Measurements from ENCODE around the gene ALPL. TPM values are rescaled to one million over a fixed set of nuclear protein-coding genes. Genes with fewer than 3 reads are reported as not detected.
"Not testable (repeated sequence)": the region's sequence is repeated elsewhere in the genome, so short reads cannot be mapped to it uniquely, and the experiment has no call there.

The ALPL gene
- total and polyA plus RNA-seq, 9 donors = 1.2 to 4.7 (median 3.4) TPM

- Histone ChIP-seq H3K27ac (ENCODE audit: low read length) (no peak overlapping the region), H3K36me3 (ENCODE audit: control insufficient read depth, insufficient read depth, low read length) (no peaks in the 10 kb centered on the region), H3K27me3 (ENCODE audit: control insufficient read depth, insufficient read depth, low read length) (peaks cover 7% of the 10 kb centered on the region), H3K9me3 (replicated peaks; ENCODE audit: control insufficient read depth, low read depth, low read length) (no peaks in the 10 kb centered on the region), H3K4me3 (ENCODE audit: low read length) (no peak overlapping the region), H3K4me1 (ENCODE audit: control insufficient read depth, insufficient read depth, low read length) (peaks cover 5% of the 10 kb centered on the region)
- DNase-seq = no peak
- WGBS (ENCODE audit: insufficient coverage) = no CpG with 5 or more reads among the region's 1 CpG
Measured at GRCh38 chr1:21552715-21553114, 43.5 kb downstream of the ALPL start.

GRCh38 chr1:21553116-21553926, 44.1 kb downstream of the ALPL start:
- Histone ChIP-seq H3K27ac (ENCODE audit: low read length) (no peak overlapping the region), H3K36me3 (ENCODE audit: control insufficient read depth, insufficient read depth, low read length) (no peaks in the 10 kb centered on the region), H3K27me3 (ENCODE audit: control insufficient read depth, insufficient read depth, low read length) (peaks cover 11% of the 10 kb centered on the region), H3K4me1 (ENCODE audit: control insufficient read depth, insufficient read depth, low read length) (peaks cover 5% of the 10 kb centered on the region), H3K9me3 (replicated peaks; ENCODE audit: control insufficient read depth, low read depth, low read length) (no peaks in the 10 kb centered on the region), H3K4me3 (ENCODE audit: low read length) (no peak overlapping the region)
- WGBS (ENCODE audit: insufficient coverage) = 16% methylated on average over 4 of the region's 8 CpGs
- DNase-seq = no peak

- H3K27ac ChIP-seq (ENCODE audit: low read length) = no peak overlapping the region
- no peak overlapping the region for H3K4me3 ChIP-seq (ENCODE audit: low read length)
- H3K27me3 ChIP-seq (ENCODE audit: control insufficient read depth, insufficient read depth, low read length) = peaks cover 12% of the 10 kb centered on the region
- H3K36me3 ChIP-seq (ENCODE audit: control insufficient read depth, insufficient read depth, low read length) = no peaks in the 10 kb centered on the region
- no CpG with 5 or more reads among the region's 5 CpGs for WGBS (ENCODE audit: insufficient coverage)
- no peak for DNase-seq
- H3K9me3 ChIP-seq (replicated peaks; ENCODE audit: control insufficient read depth, low read depth, low read length) = no peaks in the 10 kb centered on the region
- H3K4me1 ChIP-seq (ENCODE audit: control insufficient read depth, insufficient read depth, low read length) = no peaks in the 10 kb centered on the region
Measured at GRCh38 chr1:21559788-21560567, 50.8 kb downstream of the ALPL start.

DNA sequence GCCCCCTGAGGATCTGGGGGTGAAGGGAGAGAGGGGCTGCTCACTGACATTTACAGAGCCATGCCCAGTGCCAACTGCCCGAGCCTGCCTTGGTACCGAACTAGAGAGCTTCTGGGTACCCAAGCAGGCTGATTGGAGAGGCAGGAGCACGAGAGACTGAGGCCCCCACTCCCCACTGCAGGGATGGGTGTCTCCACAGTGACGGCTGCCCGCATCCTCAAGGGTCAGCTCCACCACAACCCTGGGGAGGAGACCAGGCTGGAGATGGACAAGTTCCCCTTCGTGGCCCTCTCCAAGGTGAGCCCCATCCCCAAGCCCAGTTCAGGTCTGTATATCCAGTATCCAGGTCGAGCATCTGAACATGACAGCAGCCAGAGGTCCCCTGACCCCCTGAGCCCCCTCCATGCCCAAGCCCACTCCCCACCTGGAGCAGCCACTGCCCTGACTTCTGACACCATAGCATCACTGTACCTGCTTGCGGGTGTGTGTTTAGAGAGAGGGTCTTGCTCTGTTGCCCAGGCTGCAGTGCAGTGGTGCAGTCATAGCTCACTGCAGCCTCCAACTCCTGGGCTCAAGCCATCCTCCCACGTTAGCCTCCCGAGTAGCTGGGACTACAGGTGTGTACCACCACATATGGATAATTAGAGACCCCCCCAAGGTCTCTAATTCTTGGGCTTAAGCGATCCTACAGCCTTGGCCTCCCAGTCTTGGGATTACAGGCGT, 51.9 kb downstream of the ALPL start:
- WGBS (ENCODE audit: insufficient coverage) = 86% methylated on average over 8 of the region's 12 CpGs
- Histone ChIP-seq H3K27ac (ENCODE audit: low read length) (no peak overlapping the region), H3K4me1 (ENCODE audit: control insufficient read depth, insufficient read depth, low read length) (peaks cover 3% of the 10 kb centered on the region), H3K9me3 (replicated peaks; ENCODE audit: control insufficient read depth, low read depth, low read length) (no peaks in the 10 kb centered on the region), H3K36me3 (ENCODE audit: control insufficient read depth, insufficient read depth, low read length) (no peaks in the 10 kb centered on the region), H3K4me3 (ENCODE audit: low read length) (no peak overlapping the region), H3K27me3 (ENCODE audit: control insufficient read depth, insufficient read depth, low read length) (peaks cover 12% of the 10 kb centered on the region)
- no peak for DNase-seq

DNA sequence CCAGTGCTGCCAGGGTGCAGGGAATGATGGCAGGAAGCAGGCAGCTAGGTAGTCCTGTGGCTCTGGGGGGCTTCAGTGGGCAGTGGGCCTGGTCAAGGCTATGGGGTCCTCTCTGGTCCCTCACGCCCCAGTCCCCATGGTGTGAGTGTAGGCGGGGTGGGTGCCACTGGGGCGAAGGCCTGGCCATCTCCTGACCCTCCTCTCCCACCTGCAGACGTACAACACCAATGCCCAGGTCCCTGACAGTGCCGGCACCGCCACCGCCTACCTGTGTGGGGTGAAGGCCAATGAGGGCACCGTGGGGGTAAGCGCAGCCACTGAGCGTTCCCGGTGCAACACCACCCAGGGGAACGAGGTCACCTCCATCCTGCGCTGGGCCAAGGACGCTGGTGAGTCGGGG, 53.7 kb downstream of the ALPL start:
- DNase-seq = no peak
- no peaks in the 10 kb centered on the region for H3K36me3 ChIP-seq (ENCODE audit: control insufficient read depth, insufficient read depth, low read length)
- no peak overlapping the region for H3K4me3 ChIP-seq (ENCODE audit: low read length)
- WGBS (ENCODE audit: insufficient coverage) = 95% methylated on average over 12 of the region's 15 CpGs
- H3K9me3 ChIP-seq (replicated peaks; ENCODE audit: control insufficient read depth, low read depth, low read length) = no peaks in the 10 kb centered on the region
- H3K27ac ChIP-seq (ENCODE audit: low read length) = no peak overlapping the region
- peaks cover 12% of the 10 kb centered on the region for H3K27me3 ChIP-seq (ENCODE audit: control insufficient read depth, insufficient read depth, low read length)
- H3K4me1 ChIP-seq (ENCODE audit: control insufficient read depth, insufficient read depth, low read length) = peaks cover 14% of the 10 kb centered on the region

DNA sequence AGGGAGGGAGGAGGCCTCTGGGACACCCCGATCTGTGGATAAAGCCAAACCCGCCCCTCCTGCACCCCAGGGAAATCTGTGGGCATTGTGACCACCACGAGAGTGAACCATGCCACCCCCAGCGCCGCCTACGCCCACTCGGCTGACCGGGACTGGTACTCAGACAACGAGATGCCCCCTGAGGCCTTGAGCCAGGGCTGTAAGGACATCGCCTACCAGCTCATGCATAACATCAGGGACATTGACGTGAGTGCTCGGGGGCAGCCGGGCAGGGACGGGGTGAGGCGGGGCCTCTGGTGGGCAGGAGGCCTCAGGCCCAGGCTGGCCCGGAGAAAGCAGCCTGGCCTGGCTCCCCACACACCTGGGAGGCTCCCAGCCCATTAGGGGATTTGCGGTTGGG, 54.7 kb downstream of the ALPL start:
- Histone ChIP-seq H3K36me3 (ENCODE audit: control insufficient read depth, insufficient read depth, low read length) (no peaks in the 10 kb centered on the region), H3K4me1 (ENCODE audit: control insufficient read depth, insufficient read depth, low read length) (peaks cover 24% of the 10 kb centered on the region), H3K9me3 (replicated peaks; ENCODE audit: control insufficient read depth, low read depth, low read length) (no peaks in the 10 kb centered on the region), H3K27me3 (ENCODE audit: control insufficient read depth, insufficient read depth, low read length) (peaks cover 6% of the 10 kb centered on the region), H3K27ac (ENCODE audit: low read length) (no peak overlapping the region), H3K4me3 (ENCODE audit: low read length) (no peak overlapping the region)
- 81% methylated on average over 17 of the region's 17 CpGs for WGBS (ENCODE audit: insufficient coverage)
- no peak for DNase-seq

GRCh38 chr1:21564521-21565095, 55.4 kb downstream of the ALPL start:
- H3K36me3 ChIP-seq (ENCODE audit: control insufficient read depth, insufficient read depth, low read length) = no peaks in the 10 kb centered on the region
- H3K27me3 ChIP-seq (ENCODE audit: control insufficient read depth, insufficient read depth, low read length) = peaks cover 5% of the 10 kb centered on the region
- H3K9me3 ChIP-seq (replicated peaks; ENCODE audit: control insufficient read depth, low read depth, low read length) = no peaks in the 10 kb centered on the region
- no peak for DNase-seq
- no peak overlapping the region for H3K27ac ChIP-seq (ENCODE audit: low read length)
- no peak overlapping the region for H3K4me3 ChIP-seq (ENCODE audit: low read length)
- WGBS (ENCODE audit: insufficient coverage) = 68% methylated on average over 11 of the region's 14 CpGs
- peaks cover 26% of the 10 kb centered on the region for H3K4me1 ChIP-seq (ENCODE audit: control insufficient read depth, insufficient read depth, low read length)

DNA sequence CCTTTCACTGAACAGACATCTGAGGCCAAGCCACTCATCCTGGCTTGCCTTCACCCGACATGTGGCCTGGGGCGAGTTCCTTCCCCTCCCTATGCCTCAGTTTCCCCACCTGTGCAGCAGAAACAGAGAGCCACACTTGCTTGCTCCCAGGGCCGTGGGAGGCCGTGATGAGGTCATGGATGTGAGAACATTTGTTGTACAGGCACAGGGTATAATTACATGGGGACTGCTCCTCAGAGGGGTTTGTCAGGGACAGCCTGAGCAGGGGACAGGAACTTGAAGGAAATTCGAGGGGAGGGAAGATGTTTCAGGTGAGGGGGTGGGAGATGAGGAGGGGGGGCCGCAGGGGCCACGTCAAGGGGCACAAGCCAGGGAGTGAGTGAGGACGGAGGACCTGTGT, 56.1 kb downstream of the ALPL start:
- H3K36me3 ChIP-seq (ENCODE audit: control insufficient read depth, insufficient read depth, low read length) = no peaks in the 10 kb centered on the region
- WGBS (ENCODE audit: insufficient coverage) = 0% methylated on average over 2 of the region's 8 CpGs

GRCh38 chr1:21566361-21566760, 57.1 kb downstream of the ALPL start:
- H3K9me3 ChIP-seq (replicated peaks; ENCODE audit: control insufficient read depth, low read depth, low read length); H3K36me3 ChIP-seq (ENCODE audit: control insufficient read depth, insufficient read depth, low read length); H3K27ac ChIP-seq (ENCODE audit: low read length); H3K4me3 ChIP-seq (ENCODE audit: low read length); H3K27me3 ChIP-seq (ENCODE audit: control insufficient read depth, insufficient read depth, low read length); DNase-seq: not testable (repeated sequence)
- H3K4me1 ChIP-seq (ENCODE audit: control insufficient read depth, insufficient read depth, low read length) = peaks cover 28% of the 10 kb centered on the region
- 95% methylated on average over 15 of the region's 15 CpGs for WGBS (ENCODE audit: insufficient coverage)

More for the DNA sequence above, 56.1 kb downstream of the ALPL start:
- Histone ChIP-seq H3K4me3 (ENCODE audit: low read length) (no peak overlapping the region), H3K27ac (ENCODE audit: low read length) (no peak overlapping the region), H3K4me1 (ENCODE audit: control insufficient read depth, insufficient read depth, low read length) (peaks cover 28% of the 10 kb centered on the region), H3K27me3 (ENCODE audit: control insufficient read depth, insufficient read depth, low read length) (peaks cover 5% of the 10 kb centered on the region), H3K9me3 (replicated peaks; ENCODE audit: control insufficient read depth, low read depth, low read length) (no peaks in the 10 kb centered on the region)
- no peak for DNase-seq
